MCF 10A (cell line): ENCODE measurements around the gene ARTN. TPM values are rescaled to one million over a fixed set of nuclear protein-coding genes. Genes with fewer than 3 reads are reported as not detected.

Experiments
- BruUV-seq: library from RNA; stranded (reverse); fragments of 400-500 nt; replicated peaks from 2 replicates; lab custom pipeline; 2021; lab: Mats Ljungman, UMichigan
- CTCF ChIA-PET: fragments of 300-600 bp; sonication (Branson Sonifier 250); formaldehyde crosslinking; extraction: SDS; loops from one replicate; lab custom pipeline; 2021; ENCODE audit warnings: antibody characterized with exemption, inconsistent platforms; lab: Yijun Ruan, JAX
- POLR2A ChIA-PET: fragments of 300-600, 350-650 bp; sonication (Branson Sonifier 250); formaldehyde crosslinking; extraction: SDS; loops from one replicate; lab custom pipeline; 2020; ENCODE audit warnings: antibody characterized with exemption, inconsistent platforms; lab: Yijun Ruan, JAX
- DNase-seq: peaks from one replicate; pipeline ENCODE4 v3.0.0-alpha.2; 2018; ENCODE audit not compliant: unreplicated experiment
- H3K27ac Mint-ChIP-seq: one replicate; pipeline ENCODE4 v1.8.0; 2022; ENCODE audit warnings: mild to moderate bottlenecking, low read depth, mixed read lengths; ENCODE audit not compliant: unreplicated experiment
- H3K27me3 Mint-ChIP-seq: one replicate; pipeline ENCODE4 v1.8.0; 2022; ENCODE audit warnings: mixed read lengths; ENCODE audit not compliant: insufficient read depth, unreplicated experiment
- H3K36me3 Mint-ChIP-seq: one replicate; pipeline ENCODE4 v1.8.0; 2022; ENCODE audit warnings: mild to moderate bottlenecking, moderate library complexity, mixed read lengths; ENCODE audit not compliant: insufficient read depth, unreplicated experiment
- H3K4me1 Mint-ChIP-seq: one replicate; pipeline ENCODE4 v1.8.0; 2022; ENCODE audit warnings: mixed read lengths; ENCODE audit not compliant: insufficient read depth, unreplicated experiment
- H3K4me3 Mint-ChIP-seq: one replicate; pipeline ENCODE4 v1.8.0; 2022; ENCODE audit warnings: mild to moderate bottlenecking, moderate library complexity, mixed read lengths; ENCODE audit not compliant: unreplicated experiment
- H3K9me3 Mint-ChIP-seq: one replicate; pipeline ENCODE4 v1.8.0; 2022; ENCODE audit warnings: mixed read lengths; ENCODE audit not compliant: unreplicated experiment
- CTCF ChIP-seq: fragments of 200-600 bp; IDR thresholded peaks from one replicate; pipeline ENCODE4 v1.8.0; 2022; ENCODE audit warnings: antibody characterized with exemption, mild to moderate bottlenecking; ENCODE audit not compliant: unreplicated experiment
- intact Hi-C: fragments of 100-400 bp; cut with micrococcal nuclease; formaldehyde crosslinking; loops from 2 replicates; pipeline ENCODE4 v1.14.1; 2022
- total RNA-seq: library from RNA; stranded (reverse); gene quantifications from 2 replicates; pipeline ENCODE4 v1.2.3, GENCODE V29; 2022

The ARTN gene
- total RNA-seq, 1 experiment from 2014 or later, result 1.9 TPM

GRCh38 chr1:43978551-43979260 lies 45.1 kb downstream of the ARTN start, which contains the start of gene B4GALT2:
B4GALT2 (plus strand) TSS chr1:43979210; CDS start chr1:43981161, 1,951 bp downstream.
- no peaks in the 10 kb centered on the region for H3K9me3 Mint-ChIP-seq
- H3K4me1 Mint-ChIP-seq, result peaks cover 63% of the 10 kb centered on the region
- BruUV-seq, result no TSS peak
- intact Hi-C loops, result loop anchor here (5.0 kb wide), 1 partner anchor 451 kb away; no protein-coding TSS in a partner anchor
- CTCF ChIA-PET, result interaction anchor here (0.7 to 0.9 kb wide), 2 partner anchors 200 to 449 kb away, joined by 3 to 4 read pairs; no protein-coding TSS in a partner anchor
- H3K4me3 Mint-ChIP-seq, result peak within 1 kb of the TSS; percentile 94
- TF ChIP-seq CTCF, result no peak
- no peaks in the 10 kb centered on the region for H3K27me3 Mint-ChIP-seq
- H3K27ac Mint-ChIP-seq, result no peak within 1 kb of the TSS
- peak; percentile 33 for DNase-seq
- POLR2A ChIA-PET, result interaction anchor here (0.9 to 1.0 kb wide), 2 partner anchors 12 to 195 kb away, joined by 3 to 4 read pairs; no protein-coding TSS in a partner anchor
- peaks cover 36% of the 10 kb centered on the region for H3K36me3 Mint-ChIP-seq

GRCh38 chr1:43979261-43979527 lies 45.6 kb downstream of the ARTN start:
- BruUV-seq, result no TSS peak

GRCh38 chr1:43979528-43980254 lies 46.1 kb downstream of the ARTN start:
- ChIA-PET POLR2A (interaction anchor here (0.8 to 1.2 kb wide), 4 partner anchors 9 to 49 kb away, joined by 3 to 5 read pairs (median 3); no protein-coding TSS in a partner anchor), CTCF (interaction anchor here (0.6 to 0.7 kb wide), 2 partner anchors 25 to 1023 kb away, joined by 3 read pairs; no protein-coding TSS in a partner anchor)
- H3K27ac Mint-ChIP-seq, result no peak overlapping the region
- H3K36me3 Mint-ChIP-seq, result peaks cover 28% of the 10 kb centered on the region
- H3K9me3 Mint-ChIP-seq, result no peaks in the 10 kb centered on the region
- DNase-seq, result peak; percentile 51
- no peaks in the 10 kb centered on the region for H3K27me3 Mint-ChIP-seq
- peaks cover 55% of the 10 kb centered on the region for H3K4me1 Mint-ChIP-seq
- H3K4me3 Mint-ChIP-seq, result peak overlapping the region; percentile 63
- intact Hi-C loops, result loop anchor here (2.0 to 5.0 kb wide), 3 partner anchors 25 to 452 kb away; no protein-coding TSS in a partner anchor
- TF ChIP-seq CTCF, result no peak
- BruUV-seq, result TSS peak; percentile 64

More at GRCh38 chr1:43979261-43979527, 45.6 kb downstream of the ARTN start:
- peaks cover 58% of the 10 kb centered on the region for H3K4me1 Mint-ChIP-seq
- H3K36me3 Mint-ChIP-seq, result peaks cover 33% of the 10 kb centered on the region
- CTCF ChIA-PET, result no interaction called here
- POLR2A ChIA-PET, result interaction anchor here (1.1 to 1.2 kb wide), 2 partner anchors 9 to 33 kb away, joined by 3 to 5 read pairs; no protein-coding TSS in a partner anchor
- H3K27ac Mint-ChIP-seq, result no peak overlapping the region
- H3K9me3 Mint-ChIP-seq, result no peaks in the 10 kb centered on the region
- peak overlapping the region; percentile 94 for H3K4me3 Mint-ChIP-seq
- no peak for DNase-seq
- no peak for TF ChIP-seq CTCF
- intact Hi-C loops, result loop anchor here (5.0 kb wide), 1 partner anchor 452 kb away; no protein-coding TSS in a partner anchor
- H3K27me3 Mint-ChIP-seq, result no peaks in the 10 kb centered on the region
